GM10248 (cell line): Measurements from ENCODE around the gene GTPBP3.
A peak's percentile ranks its signal among the peaks of the same experiment; 100 is the strongest.

ENCODE experiments used
- CTCF ChIA-PET: fragments of 300-600 bp; sonication (Branson Sonifier 250); formaldehyde crosslinking; extraction: SDS; loops from one replicate; lab custom pipeline; 2021; ENCODE audit warnings: antibody characterized with exemption; lab: Yijun Ruan, JAX
- POLR2A ChIA-PET: fragments of 350-650 bp; sonication (Branson Sonifier 250); formaldehyde crosslinking; extraction: SDS; loops from one replicate; lab custom pipeline; 2020; ENCODE audit warnings: antibody characterized with exemption; lab: Yijun Ruan, JAX
- DNase-seq: peaks from one replicate; pipeline ENCODE4 v3.0.0; 2012; ENCODE audit errors: extremely low spot score
- CTCF ChIP-seq: IDR thresholded peaks from 2 replicates; pipeline ENCODE4 v1.5.1; 2012; ENCODE audit warnings: mild to moderate bottlenecking, low read depth; ENCODE audit errors: extremely low read depth, missing control alignments, control extremely low read depth

Gene GTPBP3

GRCh38 chr19:17390665-17391370, 53.5 kb downstream of the GTPBP3 start:
- TF ChIP-seq CTCF, result peak; percentile 95
- POLR2A ChIA-PET, result interaction anchor here (0.6 to 1.6 kb wide), 2 partner anchors 15 to 20 kb away, joined by 3 to 4 read pairs; partner anchors contain the start of gene BST2

GRCh38 chr19:17391371-17392151, 54.2 kb downstream of the GTPBP3 start:
- DNase-seq, result no peak
- POLR2A ChIA-PET, result interaction anchor here (0.7 to 1.6 kb wide), 2 partner anchors 13 to 14 kb away, joined by 4 to 7 read pairs; partner anchors contain the start of gene BST2
- no peak for TF ChIP-seq CTCF
- CTCF ChIA-PET, result interaction anchor here (0.9 to 9.2 kb wide), 12 partner anchors 12 to 98 kb away, joined by 3 to 192 read pairs (median 4); partner anchors contain the start of genes BST2, MRPL34 and TMEM221

More at GRCh38 chr19:17390665-17391370, 53.5 kb downstream of the GTPBP3 start:
- CTCF ChIA-PET, result interaction anchor here (0.9 to 9.2 kb wide), 10 partner anchors 9 to 107 kb away, joined by 3 to 192 read pairs (median 6); partner anchors contain the start of gene MRPL34
- DNase-seq, result peak; percentile 95
